IPS-20b (cell line): ENCODE results near the gene MSH4.
"Not testable (repeated sequence)": the region's sequence is repeated elsewhere in the genome, so short reads cannot be mapped to it uniquely, and the experiment has no call there.

ENCODE experiments used
- H3K27ac ChIP-seq: one replicate; pipeline ENCODE4 v1.5.1; 2013; ENCODE audit warnings: low read length
- H3K27me3 ChIP-seq: 2 replicates; pipeline ENCODE4 v1.6.1; 2013; ENCODE audit warnings: mild to moderate bottlenecking, low read length, inconsistent platforms; ENCODE audit not compliant: insufficient read depth
- H3K36me3 ChIP-seq: 2 replicates; pipeline ENCODE4 v1.6.1; 2013; ENCODE audit warnings: low read depth, mild to moderate bottlenecking, inconsistent platforms, low read length, moderate library complexity; ENCODE audit not compliant: insufficient read depth
- H3K4me1 ChIP-seq: 2 replicates; pipeline ENCODE4 v1.6.1; 2013; ENCODE audit warnings: mild to moderate bottlenecking, control low read depth, inconsistent platforms, low read length, moderate library complexity; ENCODE audit not compliant: insufficient read depth
- H3K4me3 ChIP-seq: 2 replicates; pipeline ENCODE4 v1.5.1; 2013; ENCODE audit warnings: mild to moderate bottlenecking, low read length, inconsistent platforms
- H3K9ac ChIP-seq: 2 replicates; pipeline ENCODE4 v1.6.1; 2013; ENCODE audit warnings: low read depth, mild to moderate bottlenecking, inconsistent platforms, low read length, moderate library complexity
- H3K9me3 ChIP-seq: 2 replicates; pipeline ENCODE4 v1.6.1; 2013; ENCODE audit warnings: mild to moderate bottlenecking, low read depth, low read length, inconsistent platforms; ENCODE audit not compliant: insufficient read depth

Gene MSH4

DNA sequence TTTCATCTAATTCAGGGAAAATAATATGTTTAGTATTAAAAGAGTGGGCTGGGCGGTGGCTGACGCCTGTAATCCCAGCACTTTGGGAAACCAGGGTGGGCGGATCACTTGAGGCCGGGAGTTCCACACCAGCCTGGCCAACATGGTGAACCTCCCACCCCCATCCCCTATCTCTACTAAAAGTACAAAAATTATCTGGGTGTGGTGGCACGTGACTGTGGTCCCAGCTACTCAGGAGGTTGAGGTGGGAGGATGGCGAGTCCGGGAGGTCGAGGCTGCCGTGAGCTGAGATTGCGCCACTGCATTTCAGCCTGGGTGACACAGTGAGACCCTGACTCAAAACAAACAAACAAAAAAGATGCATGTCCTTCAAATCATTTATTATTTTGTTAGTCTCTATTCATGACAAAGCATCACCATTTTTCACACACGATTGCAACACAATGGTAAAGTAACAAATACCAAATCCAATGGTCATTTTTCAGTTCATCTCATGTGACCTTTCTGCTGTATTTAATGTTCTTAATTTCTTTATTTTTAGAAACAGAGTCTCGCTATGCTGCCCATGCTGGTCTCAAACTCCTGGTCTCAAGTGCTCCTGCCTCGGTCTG, 1.0 kb downstream of the MSH4 start:
- Histone ChIP-seq H3K36me3 (peaks cover 40% of the 10 kb centered on the region), H3K27me3 (no peaks in the 10 kb centered on the region), H3K4me1 (no peaks in the 10 kb centered on the region), H3K27ac (no peak overlapping the region), H3K4me3 (no peak overlapping the region), H3K9me3 (no peaks in the 10 kb centered on the region), H3K9ac (no peak overlapping the region)

DNA sequence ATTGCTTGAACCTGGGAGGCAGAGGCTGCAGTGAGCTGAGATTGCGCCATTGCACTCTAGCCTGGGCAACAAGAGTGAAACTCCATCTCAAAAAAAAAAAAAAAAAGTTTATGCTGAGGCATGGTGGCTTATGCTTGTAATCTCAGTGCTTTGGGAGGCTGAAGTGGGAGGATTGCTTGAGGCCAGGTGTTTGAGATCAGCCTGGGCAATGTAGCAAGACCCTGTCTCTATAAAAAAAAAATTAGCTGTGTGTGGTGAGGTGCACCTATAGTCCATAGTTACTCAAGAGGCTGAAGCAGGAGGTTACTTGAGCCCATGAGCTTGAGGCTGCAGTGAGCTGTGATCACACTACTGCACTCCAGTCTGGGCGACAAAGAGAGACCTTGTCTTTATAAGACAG, 4.8 kb downstream of the MSH4 start:
- H3K27me3 ChIP-seq, H3K4me1 ChIP-seq, H3K9me3 ChIP-seq, H3K9ac ChIP-seq, H3K36me3 ChIP-seq, H3K4me3 ChIP-seq, H3K27ac ChIP-seq: not testable (repeated sequence)

DNA sequence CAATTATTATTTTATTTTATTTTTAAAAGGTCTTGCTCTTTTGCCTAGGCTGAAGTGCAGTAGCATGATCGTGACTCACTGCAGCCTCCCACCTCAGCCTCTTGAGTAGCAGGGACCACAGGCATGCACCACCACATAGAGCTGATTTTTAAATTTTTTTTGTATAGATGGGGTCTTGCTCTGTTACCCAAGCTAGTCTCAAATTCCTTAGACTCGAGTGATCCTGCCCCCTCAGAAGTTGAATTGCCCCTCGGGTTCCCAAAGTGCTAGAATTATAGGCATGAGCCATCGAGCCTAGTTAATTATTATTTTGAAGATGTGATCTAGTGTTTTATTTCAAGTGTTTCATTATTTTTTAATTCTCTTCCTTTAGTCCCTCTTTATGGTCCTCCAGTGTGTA, 12.2 kb downstream of the MSH4 start:
- Histone ChIP-seq H3K36me3 (no peaks in the 10 kb centered on the region), H3K9me3 (no peaks in the 10 kb centered on the region), H3K9ac (no peak overlapping the region), H3K4me1 (no peaks in the 10 kb centered on the region), H3K27ac (no peak overlapping the region), H3K4me3 (no peak overlapping the region), H3K27me3 (no peaks in the 10 kb centered on the region)

DNA sequence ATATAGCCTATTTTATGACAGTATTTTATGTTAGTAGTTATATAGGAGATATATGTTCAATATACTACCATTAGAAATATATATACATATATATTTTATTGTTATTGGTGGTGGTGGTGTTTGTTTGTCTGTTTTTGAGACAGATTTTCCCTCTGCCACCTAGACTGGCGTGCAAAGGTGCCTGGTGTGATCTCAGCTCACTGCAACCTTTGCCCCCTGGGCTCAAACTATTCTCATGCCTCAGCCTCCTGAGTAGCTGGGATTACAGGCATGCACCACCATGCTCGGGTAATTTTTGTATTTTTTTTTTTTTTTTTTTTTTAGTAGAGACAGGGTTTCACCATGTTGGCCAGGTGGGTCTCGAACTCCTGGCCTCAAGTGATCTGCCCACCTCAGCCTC, 13.4 kb downstream of the MSH4 start:
- not testable (repeated sequence) for H3K27ac ChIP-seq, H3K9ac ChIP-seq, H3K4me3 ChIP-seq, H3K36me3 ChIP-seq, H3K9me3 ChIP-seq, H3K4me1 ChIP-seq, H3K27me3 ChIP-seq

DNA sequence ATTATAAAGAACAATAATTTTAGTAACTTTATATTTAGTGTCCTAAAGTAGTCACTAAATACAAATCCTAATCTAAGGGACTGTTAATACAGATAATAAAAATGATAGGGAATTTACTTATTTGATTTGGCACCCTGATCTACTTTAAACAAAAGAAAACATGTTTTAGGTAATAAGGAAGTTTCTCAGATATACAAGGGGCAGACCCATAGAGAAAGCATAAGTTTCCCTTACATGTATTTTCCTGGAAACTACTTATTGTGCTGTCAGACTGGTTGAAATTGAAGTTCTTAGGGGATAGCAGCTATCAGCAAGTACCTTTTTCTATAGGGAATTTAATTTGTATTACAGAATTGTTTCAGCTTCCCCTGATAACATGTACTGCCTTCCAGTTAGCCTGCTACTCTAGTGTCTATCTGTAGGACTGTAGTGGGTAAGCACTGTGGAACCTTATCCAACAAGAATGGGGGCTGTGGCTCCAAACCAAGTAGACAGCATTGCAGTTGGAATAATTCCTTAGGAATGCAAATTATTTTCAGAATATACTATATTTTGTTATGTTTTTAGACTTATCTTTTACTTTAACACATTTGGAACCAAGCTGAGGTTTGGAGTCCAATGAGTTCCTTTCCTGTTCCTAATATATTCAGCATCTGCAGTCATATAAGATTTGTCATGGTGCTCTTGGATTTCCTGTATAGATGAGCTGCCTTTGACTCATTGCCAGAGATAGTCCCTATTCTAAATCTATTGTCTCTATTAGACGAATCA, 14.7 kb downstream of the MSH4 start:
- Histone ChIP-seq H3K27ac (no peak overlapping the region), H3K9ac (no peak overlapping the region)

DNA sequence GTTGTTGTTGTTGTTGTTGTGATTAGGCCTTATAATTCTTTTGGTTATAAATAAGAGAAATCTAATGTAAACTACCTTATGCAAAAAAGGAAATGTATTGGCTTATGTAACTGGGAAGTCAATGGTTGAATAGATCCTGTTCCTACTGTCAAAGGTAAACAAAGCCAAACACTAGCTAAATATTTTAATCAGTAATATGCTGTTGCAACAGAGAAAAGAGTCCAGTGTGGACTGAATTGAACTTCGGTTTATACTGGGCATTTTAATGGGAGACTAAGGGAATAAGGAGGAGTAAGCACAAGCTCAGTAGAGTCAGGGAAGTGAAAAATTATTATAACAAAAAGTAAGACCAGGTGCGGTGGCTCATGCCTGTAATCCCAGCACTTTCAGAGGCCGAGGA, 15.4 kb downstream of the MSH4 start:
- no peaks in the 10 kb centered on the region for H3K4me1 ChIP-seq
- H3K27me3 ChIP-seq = no peaks in the 10 kb centered on the region
- H3K9me3 ChIP-seq = no peaks in the 10 kb centered on the region
- H3K9ac ChIP-seq = no peak overlapping the region
- H3K4me3 ChIP-seq = no peak overlapping the region
- no peak overlapping the region for H3K27ac ChIP-seq
- no peaks in the 10 kb centered on the region for H3K36me3 ChIP-seq

More for the DNA sequence above, 14.7 kb downstream of the MSH4 start:
- H3K4me3 ChIP-seq = no peak overlapping the region
- no peaks in the 10 kb centered on the region for H3K36me3 ChIP-seq
- H3K9me3 ChIP-seq = no peaks in the 10 kb centered on the region
- no peaks in the 10 kb centered on the region for H3K4me1 ChIP-seq
- H3K27me3 ChIP-seq = no peaks in the 10 kb centered on the region

DNA sequence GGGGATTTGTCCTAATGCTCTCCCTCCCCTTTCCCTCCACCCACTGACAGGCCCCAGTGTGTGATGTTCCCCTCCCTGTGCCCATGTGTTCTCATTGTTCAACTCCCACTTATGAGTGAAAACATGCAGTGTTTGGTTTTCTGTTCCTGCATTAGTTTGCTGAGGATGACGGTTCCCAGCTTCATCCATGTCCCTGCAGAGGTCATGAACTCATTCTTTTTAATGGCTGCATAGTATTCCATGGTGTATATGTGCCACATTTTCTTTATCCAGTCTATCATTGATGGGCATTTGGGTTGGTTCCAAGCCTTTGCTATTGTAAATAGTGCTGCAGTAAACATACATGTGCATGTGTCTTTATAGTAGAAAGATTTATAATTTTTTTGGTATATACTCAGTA, 26.9 kb downstream of the MSH4 start:
- H3K27ac ChIP-seq, H3K27me3 ChIP-seq, H3K36me3 ChIP-seq, H3K4me1 ChIP-seq, H3K9ac ChIP-seq, H3K4me3 ChIP-seq, H3K9me3 ChIP-seq: not testable (repeated sequence)

DNA sequence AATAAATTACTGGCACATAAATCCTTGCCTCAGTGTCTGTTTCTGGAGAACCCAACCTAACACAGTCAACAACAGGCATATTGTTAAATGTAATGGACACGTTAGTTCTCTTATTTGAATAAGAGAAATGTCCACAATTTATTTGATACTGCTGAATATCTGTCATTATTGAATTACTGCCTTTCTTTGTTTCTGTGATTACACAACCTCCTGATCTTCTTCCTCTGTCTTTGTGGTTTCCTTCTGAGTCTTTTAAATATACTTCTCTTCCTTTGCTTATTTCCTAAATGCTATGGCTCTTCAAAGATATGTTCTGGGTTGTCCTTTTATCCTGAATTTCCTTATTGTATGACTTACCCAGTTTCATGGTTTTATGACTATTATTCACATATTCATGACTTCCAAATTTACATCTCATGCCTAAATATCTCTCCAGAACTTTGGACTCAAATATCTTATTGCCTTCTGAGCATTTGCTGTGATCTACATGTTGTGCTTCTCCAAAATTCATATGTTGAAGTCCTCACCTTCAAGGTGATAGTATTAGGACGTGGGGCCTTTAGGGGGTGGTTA, 39.9 kb downstream of the MSH4 start:
- no peak overlapping the region for H3K9ac ChIP-seq
- H3K27me3 ChIP-seq = no peaks in the 10 kb centered on the region
- H3K36me3 ChIP-seq = no peaks in the 10 kb centered on the region
- no peaks in the 10 kb centered on the region for H3K4me1 ChIP-seq
- H3K27ac ChIP-seq = no peak overlapping the region
- H3K9me3 ChIP-seq = no peaks in the 10 kb centered on the region
- no peak overlapping the region for H3K4me3 ChIP-seq

DNA sequence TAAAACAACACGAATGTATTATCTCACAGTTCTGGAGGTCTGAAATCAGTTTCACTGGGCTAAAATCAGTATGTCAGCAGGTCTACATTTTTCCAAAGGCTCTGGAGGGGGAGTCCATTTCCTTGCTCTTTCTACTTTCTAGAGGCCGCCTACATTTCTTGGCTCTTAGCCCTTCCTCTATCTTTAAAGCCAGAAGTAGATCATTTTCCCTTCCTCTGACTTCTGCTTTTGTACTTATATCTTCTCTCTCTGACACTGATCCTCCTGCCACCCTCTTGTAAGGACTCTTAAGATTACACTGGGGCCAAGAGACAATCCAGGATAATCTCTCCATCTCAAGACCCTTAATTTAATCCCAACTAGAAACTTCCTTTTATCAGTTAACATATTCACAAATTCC, 41.4 kb downstream of the MSH4 start:
- Histone ChIP-seq H3K9ac (no peak overlapping the region), H3K4me3 (no peak overlapping the region), H3K36me3 (no peaks in the 10 kb centered on the region), H3K27me3 (no peaks in the 10 kb centered on the region), H3K27ac (no peak overlapping the region), H3K4me1 (no peaks in the 10 kb centered on the region), H3K9me3 (no peaks in the 10 kb centered on the region)

DNA sequence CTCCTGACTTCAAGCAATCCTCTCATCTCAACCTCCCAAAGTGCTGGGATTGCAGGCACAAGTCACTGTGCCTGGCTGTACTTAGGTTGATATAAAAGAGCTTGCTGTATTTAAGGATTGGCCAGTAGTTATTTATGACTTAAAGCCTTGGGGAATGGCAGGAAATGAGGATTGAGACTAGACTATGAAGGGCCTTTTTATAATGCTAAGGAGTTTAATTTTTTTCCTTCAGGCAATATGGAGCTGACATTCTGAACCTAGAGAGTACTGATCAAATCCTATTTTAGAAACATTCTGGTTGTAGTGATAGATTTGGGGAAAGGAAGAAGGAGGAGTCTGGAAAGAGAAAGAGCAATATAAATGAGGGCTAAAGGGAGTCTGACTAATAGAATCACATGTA, 44.7 kb downstream of the MSH4 start:
- Histone ChIP-seq H3K4me3 (no peak overlapping the region), H3K4me1 (no peaks in the 10 kb centered on the region), H3K27ac (no peak overlapping the region), H3K9ac (no peak overlapping the region), H3K9me3 (no peaks in the 10 kb centered on the region), H3K27me3 (no peaks in the 10 kb centered on the region), H3K36me3 (no peaks in the 10 kb centered on the region)

DNA sequence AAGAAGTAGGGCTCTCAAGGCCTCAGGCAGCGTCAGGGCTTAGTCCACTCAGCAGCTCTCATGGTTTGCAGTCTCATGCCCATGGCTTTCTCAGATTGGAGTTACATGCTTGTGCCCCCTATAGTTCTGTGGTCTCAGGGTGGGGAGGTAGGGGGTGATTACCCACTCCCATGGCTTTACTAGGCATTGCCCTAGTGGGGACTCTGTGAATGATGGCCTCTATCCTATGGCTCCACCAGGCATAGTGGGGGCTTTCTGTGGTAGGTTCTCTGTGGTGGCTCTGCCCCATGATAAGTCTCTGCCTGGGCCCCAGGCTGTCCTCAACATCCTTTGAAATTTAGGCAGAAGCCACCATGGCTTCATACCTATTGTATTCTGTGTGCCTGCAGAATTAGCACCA, 48.9 kb downstream of the MSH4 start:
- Histone ChIP-seq H3K27me3 (no peaks in the 10 kb centered on the region), H3K4me3 (no peak overlapping the region), H3K36me3 (no peaks in the 10 kb centered on the region), H3K9ac (no peak overlapping the region), H3K9me3 (no peaks in the 10 kb centered on the region), H3K27ac (no peak overlapping the region), H3K4me1 (no peaks in the 10 kb centered on the region)

DNA sequence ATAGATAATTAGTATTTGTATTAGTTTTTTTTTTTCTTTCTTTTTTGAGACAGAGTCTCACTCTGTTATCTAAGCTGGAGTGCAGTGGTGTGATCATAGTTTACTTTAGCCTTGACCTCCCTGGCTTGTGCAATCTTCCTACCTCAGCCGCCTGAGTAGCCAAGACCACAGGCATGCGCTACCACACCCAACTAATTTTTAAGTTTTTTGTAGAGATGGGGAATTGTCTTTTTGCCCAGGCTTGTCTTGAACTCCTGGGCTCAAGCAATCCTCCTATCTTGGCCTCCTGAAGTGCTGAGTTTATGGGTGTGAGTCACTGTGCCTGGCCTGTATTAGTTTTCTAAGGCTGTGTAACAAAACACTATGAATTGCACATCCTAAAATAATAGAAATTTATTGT, 58.3 kb downstream of the MSH4 start:
- no peak overlapping the region for H3K27ac ChIP-seq
- no peaks in the 10 kb centered on the region for H3K9me3 ChIP-seq
- H3K9ac ChIP-seq = no peak overlapping the region
- no peak overlapping the region for H3K4me3 ChIP-seq
- H3K36me3 ChIP-seq = no peaks in the 10 kb centered on the region
- H3K27me3 ChIP-seq = no peaks in the 10 kb centered on the region
- H3K4me1 ChIP-seq = no peaks in the 10 kb centered on the region
